ENCODE results near the gene METTL26. TPM values are rescaled to one million over a fixed set of nuclear protein-coding genes. Genes with fewer than 3 reads are reported as not detected.

The METTL26 gene
- total RNA-seq, 1 experiment from 2014 or later, result 115 TPM

- no peak for TF ChIP-seq JUN (CRISPR knock-in tag; IDR thresholded peaks at IDR 0.05)
- no peak for TF ChIP-seq FOXK1 (CRISPR knock-in tag; IDR thresholded peaks at IDR 0.05)
- TF ChIP-seq ESRRA (CRISPR knock-in tag; IDR thresholded peaks at IDR 0.05; ENCODE audit: borderline replicate concordance), result no peak
- no peak for TF ChIP-seq TEAD4 (CRISPR knock-in tag; IDR thresholded peaks at IDR 0.05)
- TF ChIP-seq, protein P1, sequence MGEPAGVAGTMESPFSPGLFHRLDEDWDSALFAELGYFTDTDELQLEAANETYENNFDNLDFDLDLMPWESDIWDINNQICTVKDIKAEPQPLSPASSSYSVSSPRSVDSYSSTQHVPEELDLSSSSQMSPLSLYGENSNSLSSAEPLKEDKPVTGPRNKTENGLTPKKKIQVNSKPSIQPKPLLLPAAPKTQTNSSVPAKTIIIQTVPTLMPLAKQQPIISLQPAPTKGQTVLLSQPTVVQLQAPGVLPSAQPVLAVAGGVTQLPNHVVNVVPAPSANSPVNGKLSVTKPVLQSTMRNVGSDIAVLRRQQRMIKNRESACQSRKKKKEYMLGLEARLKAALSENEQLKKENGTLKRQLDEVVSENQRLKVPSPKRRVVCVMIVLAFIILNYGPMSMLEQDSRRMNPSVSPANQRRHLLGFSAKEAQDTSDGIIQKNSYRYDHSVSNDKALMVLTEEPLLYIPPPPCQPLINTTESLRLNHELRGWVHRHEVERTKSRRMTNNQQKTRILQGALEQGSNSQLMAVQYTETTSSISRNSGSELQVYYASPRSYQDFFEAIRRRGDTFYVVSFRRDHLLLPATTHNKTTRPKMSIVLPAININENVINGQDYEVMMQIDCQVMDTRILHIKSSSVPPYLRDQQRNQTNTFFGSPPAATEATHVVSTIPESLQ (CRISPR knock-in tag; IDR thresholded peaks at IDR 0.05), result no peak
- TF ChIP-seq SMAD4 (CRISPR knock-in tag; IDR thresholded peaks at IDR 0.05), result no peak
- TF ChIP-seq, protein P2, sequence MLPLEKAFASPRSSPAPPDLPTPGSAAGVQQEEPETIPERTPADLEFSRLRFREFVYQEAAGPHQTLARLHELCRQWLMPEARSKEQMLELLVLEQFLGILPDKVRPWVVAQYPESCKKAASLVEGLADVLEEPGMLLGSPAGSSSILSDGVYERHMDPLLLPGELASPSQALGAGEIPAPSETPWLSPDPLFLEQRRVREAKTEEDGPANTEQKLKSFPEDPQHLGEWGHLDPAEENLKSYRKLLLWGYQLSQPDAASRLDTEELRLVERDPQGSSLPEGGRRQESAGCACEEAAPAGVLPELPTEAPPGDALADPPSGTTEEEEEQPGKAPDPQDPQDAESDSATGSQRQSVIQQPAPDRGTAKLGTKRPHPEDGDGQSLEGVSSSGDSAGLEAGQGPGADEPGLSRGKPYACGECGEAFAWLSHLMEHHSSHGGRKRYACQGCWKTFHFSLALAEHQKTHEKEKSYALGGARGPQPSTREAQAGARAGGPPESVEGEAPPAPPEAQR (CRISPR knock-in tag; IDR thresholded peaks at IDR 0.05), result no peak
- no peak for TF ChIP-seq SMAD3 (CRISPR knock-in tag; IDR thresholded peaks at IDR 0.05; ENCODE audit: borderline replicate concordance)
- TF ChIP-seq HMGXB4 (CRISPR knock-in tag; IDR thresholded peaks at IDR 0.05), result 0 out of 2 replicates have a peak, but pooled peaks have one; percentile 29
- TF ChIP-seq ZNF423 (CRISPR knock-in tag; IDR thresholded peaks at IDR 0.05), result no peak
These were observed 6.8 kb downstream of the METTL26 start (continued) for GRCh38 chr16:629185-629832.

DNA sequence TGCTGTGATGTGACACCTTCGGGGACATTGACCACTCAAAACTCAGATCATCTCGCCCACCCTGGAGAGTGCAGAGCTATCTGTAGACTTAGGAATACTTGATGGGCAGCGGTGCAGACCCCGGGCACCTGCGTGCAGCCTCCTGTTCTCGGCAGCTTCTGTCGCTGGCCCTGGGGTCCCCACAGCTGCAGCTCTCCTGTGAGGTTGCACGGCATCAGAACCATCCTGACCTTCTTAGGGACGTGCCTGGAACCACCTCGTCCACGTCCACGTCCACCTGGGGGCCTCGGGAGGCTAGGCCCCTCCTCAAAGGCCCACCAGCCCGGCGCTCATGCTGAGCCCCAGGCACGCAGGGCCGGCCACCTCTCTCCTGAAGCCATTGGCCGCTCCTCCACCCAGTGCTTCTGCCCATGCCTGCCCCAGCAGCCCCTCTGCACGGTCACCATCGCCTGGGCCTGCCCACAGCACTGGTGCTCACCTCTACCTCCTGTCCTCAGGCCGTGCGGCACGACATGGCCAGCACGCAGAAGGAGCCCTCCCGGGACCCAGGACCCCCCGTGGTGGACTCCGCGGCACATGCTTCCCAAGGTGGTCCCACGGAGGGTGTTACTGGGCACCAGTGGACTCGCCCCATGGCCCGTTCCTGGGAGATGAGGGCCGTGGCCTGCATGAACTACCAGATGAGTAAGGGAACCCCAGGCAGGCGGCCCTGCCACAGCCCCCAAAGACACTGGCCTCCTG is 7.6 kb downstream of the METTL26 start:
- no peak overlapping the region for H3K4me3 Mint-ChIP-seq
- no peaks in the 10 kb centered on the region for H3K27me3 Mint-ChIP-seq (ENCODE audit: low read depth)
- peaks cover 24% of the 10 kb centered on the region for H3K4me1 Mint-ChIP-seq
- peaks cover 3% of the 10 kb centered on the region; the same call in 1 of the 2 replicates for H3K36me3 Mint-ChIP-seq
- H3K9me3 Mint-ChIP-seq, result no peaks in the 10 kb centered on the region
- ChIA-PET CTCF (interaction anchor here (1.0 to 2.2 kb wide), 2 partner anchors 20 to 46 kb away, joined by 4 to 8 read pairs; partner anchors contain the start of gene WDR90), POLR2A (no interaction called here)
- TF ChIP-seq GTF2I (CRISPR knock-in tag; conservative IDR thresholded peaks at IDR 0.05) (no peak), NFE2L1 (CRISPR knock-in tag; IDR thresholded peaks at IDR 0.05) (no peak), TCF7 (CRISPR knock-in tag; IDR thresholded peaks at IDR 0.05; ENCODE audit: low read depth) (no peak), TP53 (CRISPR knock-in tag; IDR thresholded peaks at IDR 0.05) (no peak), MYBL2 (CRISPR knock-in tag; IDR thresholded peaks at IDR 0.05) (no peak), SP1 (CRISPR knock-in tag; conservative IDR thresholded peaks at IDR 0.05) (no peak), CTCF (IDR thresholded peaks at IDR 0.05) (no peak), CBFB (CRISPR knock-in tag; IDR thresholded peaks at IDR 0.05; ENCODE audit: low read depth) (no peak)
- TF ChIP-seq, protein P1 (CRISPR knock-in tag; IDR thresholded peaks at IDR 0.05), result no peak
- TF ChIP-seq, protein P3, sequence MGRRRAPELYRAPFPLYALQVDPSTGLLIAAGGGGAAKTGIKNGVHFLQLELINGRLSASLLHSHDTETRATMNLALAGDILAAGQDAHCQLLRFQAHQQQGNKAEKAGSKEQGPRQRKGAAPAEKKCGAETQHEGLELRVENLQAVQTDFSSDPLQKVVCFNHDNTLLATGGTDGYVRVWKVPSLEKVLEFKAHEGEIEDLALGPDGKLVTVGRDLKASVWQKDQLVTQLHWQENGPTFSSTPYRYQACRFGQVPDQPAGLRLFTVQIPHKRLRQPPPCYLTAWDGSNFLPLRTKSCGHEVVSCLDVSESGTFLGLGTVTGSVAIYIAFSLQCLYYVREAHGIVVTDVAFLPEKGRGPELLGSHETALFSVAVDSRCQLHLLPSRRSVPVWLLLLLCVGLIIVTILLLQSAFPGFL (CRISPR knock-in tag; IDR thresholded peaks at IDR 0.05; ENCODE audit: borderline replicate concordance), result no peak
- DNase-seq (ENCODE audit: low spot score), result no peak
- H3K27ac Mint-ChIP-seq, result peak overlapping the region; percentile 89
- ATAC-seq, result no peak

Data from WTC11 (cell line).